GM21717 (cell line): ENCODE measurements around the gene PLEKHG3.

Experiments used
- ATAC-seq: cut with Tn5 transposase; IDR thresholded peaks from one replicate; pipeline ENCODE4 v1.9.1; 2021; ENCODE audit warnings: mild to moderate bottlenecking, moderate library complexity; ENCODE audit not compliant: unreplicated experiment

PLEKHG3 gene

GRCh38 chr14:64762044-64763034 lies 58.1 kb downstream of the PLEKHG3 start:
- no peak for ATAC-seq

- no peak for ATAC-seq
Observed at GRCh38 chr14:64763085-64763782, 59.0 kb downstream of the PLEKHG3 start.

DNA sequence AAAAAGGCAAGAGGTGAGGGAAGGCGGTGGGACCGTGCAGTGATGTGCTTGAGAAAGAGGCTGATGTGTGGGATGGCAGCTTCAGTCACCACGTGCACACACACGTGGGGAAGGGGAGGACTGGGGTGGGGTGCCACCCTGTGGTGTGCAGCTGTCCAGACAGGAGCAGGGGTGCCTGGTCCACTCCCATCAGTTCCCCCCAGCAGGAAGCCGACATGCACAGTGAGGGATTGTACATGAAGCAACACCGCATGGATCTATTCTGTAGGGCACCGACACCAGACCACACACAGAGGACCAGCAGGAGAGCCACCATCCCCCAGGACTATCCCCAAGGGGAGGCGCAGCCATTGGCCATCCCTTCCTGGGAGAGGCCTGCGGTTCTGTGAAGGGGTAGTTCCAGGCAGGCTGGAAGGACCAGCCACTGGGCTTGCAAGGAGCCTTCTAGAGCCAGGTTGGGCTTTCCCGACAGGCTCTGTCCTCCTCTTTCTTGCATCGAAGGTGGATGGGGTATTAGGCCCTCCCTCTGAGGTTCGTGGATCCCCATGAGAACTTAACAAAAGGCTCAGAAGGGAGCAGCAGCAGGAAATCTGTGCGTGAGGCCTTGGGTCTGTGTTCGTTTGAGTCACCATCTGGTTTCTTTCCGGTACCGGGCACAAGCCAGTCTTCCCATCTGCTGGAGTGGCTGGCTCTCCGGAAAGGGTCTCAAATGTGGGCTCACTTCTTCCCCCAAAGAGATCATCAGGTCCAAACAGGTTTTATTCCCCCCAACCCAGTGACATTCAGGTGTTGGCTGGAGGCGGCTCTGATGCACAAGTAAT lies 59.8 kb downstream of the PLEKHG3 start:
- ATAC-seq: no peak

GRCh38 chr14:64764641-64765520 lies 60.7 kb downstream of the PLEKHG3 start:
- ATAC-seq: no peak

DNA sequence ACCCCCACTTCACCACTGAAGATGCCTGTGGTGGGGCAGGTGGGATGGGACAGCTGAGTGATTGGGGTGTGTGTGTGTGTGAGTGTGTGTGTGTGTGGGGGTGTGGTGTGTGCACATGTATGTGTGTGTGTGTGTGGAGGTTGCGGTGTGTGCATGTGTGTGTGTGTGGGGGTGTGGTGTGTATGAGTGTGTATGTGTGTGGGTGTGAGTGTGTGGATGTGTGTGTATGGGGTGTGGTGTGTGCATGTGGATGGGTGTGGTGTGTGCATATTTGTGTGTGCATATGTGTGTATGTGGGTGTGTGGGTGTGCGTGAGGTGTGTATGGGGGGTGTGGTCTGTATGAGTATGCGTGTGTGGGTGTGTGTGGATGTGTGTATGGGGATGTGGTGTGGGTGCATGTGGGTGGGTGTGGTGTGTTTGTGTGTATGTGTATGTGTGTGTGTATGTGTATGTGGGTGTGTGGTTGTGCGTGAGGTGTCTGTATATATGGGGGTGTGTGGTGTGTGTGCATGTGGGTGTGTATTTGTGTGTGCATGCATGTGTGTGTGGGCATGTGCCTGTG lies 61.6 kb downstream of the PLEKHG3 start:
- no peak for ATAC-seq

- no peak for ATAC-seq
Observed at GRCh38 chr14:64766430-64767151, 62.4 kb downstream of the PLEKHG3 start.

DNA sequence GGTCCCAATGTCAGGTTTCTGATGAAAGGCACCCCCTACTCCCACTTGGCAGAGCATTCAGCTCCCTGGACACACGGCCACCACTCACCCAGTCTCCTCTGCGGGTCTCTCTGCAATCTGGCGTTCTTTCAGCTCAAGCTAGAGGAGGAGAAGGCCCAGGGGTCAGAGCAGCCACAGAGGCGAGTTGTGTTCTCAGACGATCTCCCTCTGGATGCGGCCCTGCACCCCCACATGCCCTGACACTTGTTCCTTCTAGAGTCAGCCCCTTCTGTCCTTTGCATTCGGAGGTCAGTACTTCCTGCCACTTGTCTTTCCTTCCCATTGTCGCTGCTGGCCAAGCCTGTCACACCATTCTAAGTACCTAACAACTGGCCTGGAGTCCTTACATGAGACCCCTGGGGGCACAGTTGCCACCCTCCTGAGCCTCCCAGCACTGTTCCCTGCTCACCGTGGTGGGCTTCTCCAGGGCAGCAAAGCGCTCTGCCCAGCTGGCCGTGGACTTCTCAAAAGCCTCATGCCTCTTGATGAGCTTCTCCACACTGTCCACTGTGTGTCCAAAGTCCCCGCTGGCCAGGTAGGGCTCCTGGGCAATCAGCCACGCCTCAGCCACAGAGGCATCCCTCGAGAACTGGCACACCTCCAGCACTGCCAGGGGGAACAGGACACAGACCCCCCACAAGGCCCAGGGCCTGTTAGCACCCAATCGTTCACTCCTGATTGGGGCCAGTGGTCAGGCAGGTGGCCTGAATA lies 63.2 kb downstream of the PLEKHG3 start:
- no peak for ATAC-seq

GRCh38 chr14:64768401-64769095 lies 64.3 kb downstream of the PLEKHG3 start:
- no peak for ATAC-seq

DNA sequence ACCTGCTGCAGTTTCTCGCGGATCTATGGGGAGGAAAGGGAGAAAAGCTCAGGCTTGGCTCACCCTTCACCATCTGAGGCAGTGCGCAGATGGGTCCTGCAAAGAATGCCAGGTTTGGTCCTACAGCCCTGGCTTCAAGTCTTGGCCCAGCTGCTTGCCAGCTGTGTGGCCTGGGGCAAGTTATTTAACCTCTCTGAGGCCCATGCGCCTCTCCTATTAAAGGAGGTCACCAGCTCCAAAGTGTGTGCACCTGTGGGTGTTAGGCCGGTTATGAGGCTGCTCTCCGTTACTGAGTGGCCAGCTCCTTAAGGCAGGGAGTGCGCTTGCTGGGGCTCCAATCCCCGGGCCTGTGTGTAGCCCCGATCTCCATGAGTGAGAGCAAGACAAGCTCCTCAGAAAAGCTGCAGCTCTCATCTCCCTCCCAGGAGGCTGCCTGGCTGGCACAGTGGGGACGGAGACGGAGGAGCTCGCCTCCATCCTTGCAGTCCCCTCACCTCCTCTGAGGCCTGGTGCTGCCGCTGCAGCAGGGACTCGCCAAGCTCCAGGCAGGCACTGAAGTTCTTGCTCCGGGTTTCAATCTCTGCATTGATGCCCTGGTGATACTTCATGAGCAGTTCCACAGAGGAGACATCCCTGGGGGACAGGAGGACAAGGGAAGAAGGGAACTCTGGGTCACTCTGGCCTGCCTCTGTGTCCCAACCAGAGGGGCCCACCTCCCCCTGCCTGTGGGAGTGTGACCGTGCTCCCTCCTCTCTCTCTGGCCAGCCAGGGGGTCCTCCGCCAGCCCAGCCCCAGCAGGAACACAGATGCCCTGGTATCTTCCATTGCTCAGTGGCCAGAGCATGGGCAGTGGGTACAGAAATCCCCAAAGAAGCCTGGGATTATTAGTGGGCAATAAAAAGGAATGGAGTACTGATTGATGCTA lies 65.1 kb downstream of the PLEKHG3 start:
- ATAC-seq: no peak

DNA sequence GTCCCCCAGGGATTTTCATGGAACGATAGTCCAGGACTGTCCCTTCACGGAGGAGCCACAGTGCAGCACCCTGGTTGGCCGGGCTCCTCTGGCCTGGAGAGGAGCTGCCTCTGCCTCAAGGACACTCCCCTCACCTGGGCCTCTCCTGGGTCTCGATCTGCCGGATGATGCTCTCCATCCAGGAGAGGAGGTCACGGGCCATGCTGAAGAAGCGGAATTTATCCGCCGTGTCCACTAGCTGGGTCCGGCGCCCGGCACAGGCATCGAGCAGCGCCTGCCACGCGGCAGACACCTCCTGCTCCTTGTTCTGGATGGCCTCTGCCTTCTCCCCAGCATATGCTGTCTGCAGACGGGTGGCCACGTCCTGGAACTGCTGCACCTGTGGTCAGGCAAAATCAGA lies 66.5 kb downstream of the PLEKHG3 start:
- no peak for ATAC-seq

DNA sequence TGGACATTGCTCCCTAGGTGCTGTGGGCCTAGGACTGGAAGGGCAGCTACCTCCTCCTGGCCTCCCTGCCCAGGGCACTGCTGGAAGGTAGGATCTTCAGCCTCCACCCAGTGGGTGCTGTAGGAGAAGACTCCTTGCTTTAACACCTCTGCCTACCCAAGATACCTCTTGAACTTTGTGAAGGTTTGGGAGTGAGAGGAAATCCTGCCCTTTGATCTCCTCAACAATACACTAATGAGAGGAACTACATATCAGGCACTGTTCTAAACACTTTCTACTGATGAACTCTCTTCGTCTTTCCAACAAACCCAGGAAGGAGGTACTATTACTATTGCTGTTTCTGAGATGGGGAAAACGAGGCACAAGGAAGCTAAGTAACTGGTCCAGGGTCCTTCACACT lies 66.9 kb downstream of the PLEKHG3 start:
- no peak for ATAC-seq

DNA sequence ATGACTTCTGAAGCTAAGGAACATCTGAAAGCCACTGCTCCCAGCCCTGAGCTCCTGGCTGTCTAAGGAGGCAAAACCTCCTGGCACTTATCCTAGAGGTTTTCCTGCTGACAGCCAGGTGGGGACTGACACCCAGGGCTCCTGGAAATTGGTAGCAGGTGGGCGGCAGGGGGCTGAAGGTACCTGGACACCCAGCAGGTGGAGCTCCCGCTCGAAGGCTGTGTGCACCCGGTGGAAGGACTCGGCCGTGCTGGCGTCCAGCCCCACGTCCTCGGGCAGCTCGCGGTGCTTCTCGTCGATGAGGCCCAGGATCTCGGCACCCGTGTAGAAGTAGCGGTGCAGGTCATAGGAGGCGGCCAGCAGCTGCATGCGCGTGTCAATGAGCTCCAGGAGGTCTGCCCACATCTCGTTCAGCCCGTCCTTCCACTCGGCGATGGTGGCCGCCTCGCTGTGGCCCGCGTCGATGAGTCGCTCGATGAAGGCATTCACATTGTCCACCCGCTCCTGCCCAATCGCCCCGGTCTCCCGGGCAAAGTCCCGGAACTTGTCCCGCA lies 68.2 kb downstream of the PLEKHG3 start:
- no peak for ATAC-seq

DNA sequence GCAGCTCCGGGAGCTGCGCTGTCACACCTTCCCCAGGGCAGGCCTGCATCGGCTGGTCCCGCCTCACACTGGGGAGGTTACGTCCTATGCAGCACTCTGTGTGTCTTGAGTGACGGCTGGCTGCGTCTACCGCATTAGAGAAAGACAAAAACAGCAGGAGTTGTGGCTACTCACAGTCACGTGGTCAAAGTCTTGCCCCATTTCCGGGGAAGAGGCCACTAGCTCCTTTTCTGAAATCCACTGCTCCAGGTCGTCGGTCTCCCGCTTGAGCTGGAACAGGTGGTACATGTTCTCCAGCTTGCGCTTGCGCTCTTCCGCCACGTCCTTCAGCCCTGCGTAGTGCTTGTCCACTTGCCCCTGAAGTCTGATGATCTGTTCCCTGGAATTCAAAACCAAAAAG lies 68.8 kb downstream of the PLEKHG3 start:
- no peak for ATAC-seq

DNA sequence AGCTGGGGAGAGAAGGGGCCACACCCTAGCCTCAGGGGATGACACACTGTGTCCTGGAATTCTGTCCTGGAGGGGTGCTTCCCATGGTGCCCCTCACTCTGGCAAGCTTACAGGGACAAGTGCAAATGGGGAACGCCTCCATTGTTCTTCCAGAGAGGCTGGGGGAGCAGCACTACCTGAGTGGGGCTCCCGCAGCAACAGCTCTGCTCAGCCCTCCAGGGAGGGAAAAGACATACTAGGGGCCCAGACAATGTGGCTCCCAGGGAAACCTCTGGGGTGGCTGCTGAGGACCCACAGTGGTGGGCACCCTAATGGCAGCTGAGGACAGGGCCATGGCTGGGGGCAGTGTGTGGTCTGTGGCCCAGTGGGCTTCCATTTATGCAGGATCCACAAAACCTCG lies 69.4 kb downstream of the PLEKHG3 start:
- ATAC-seq: no peak

DNA sequence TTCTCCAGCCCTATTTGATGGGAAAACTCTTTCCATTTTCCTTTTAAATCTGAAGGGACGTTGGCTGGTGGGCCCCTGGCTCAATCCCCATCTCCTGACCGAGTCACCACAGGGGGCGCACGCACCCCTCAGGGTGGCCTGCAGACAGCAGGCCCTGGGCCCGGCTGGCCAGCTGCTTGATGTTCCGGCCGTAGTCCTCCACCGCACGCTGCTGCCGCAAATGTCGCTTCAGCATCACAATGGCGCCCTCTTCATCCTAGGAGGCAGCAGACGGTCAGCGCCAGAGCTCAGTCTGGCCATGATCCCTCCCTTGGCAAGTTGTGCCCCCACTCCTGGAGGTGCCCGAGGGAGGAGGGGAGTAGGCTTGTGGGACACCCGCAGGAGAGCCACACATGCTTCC lies 70.0 kb downstream of the PLEKHG3 start:
- no peak for ATAC-seq

- no peak for ATAC-seq
Observed at GRCh38 chr14:64775081-64775777, 71.0 kb downstream of the PLEKHG3 start.
